ENCODE measurements around the gene MAPKAPK3.

MAPKAPK3 gene

GRCh38 chr3:50698269-50698668 is 81.3 kb downstream of the MAPKAPK3 start:
- Mint-ChIP-seq H3K4me3 (no peak overlapping the region), H3K27ac (no peak overlapping the region), H3K27me3 (no peaks in the 10 kb centered on the region), H3K9me3 (no peaks in the 10 kb centered on the region), H3K4me1 (no peaks in the 10 kb centered on the region), H3K36me3 (peaks cover 1% of the 10 kb centered on the region)
